IMR-90 (cell line): ENCODE measurements around the gene NXNL2. TPM values are rescaled to one million over a fixed set of nuclear protein-coding genes. Genes with fewer than 3 reads are reported as not detected.

Experiments used
- ATAC-seq: fragments of 200-7000 bp; cut with Tn5 transposase; 2 replicates; pipeline ENCODE4 v1.9.1; 2020; ENCODE audit warnings: low read depth, mild to moderate bottlenecking, moderate library complexity
- Bru-seq: library from RNA; stranded (reverse); fragments of 400-500 nt; gene quantifications from one replicate; lab custom pipeline; 2021; lab: Mats Ljungman, UMichigan
- BruChase-seq, 2 experiments: library from RNA; stranded (reverse); fragments of 400-500 nt; gene quantifications; one replicate each; lab custom pipeline; 2021; lab: Mats Ljungman, UMichigan
- BruUV-seq: library from RNA; stranded (reverse); fragments of 400-500 nt; replicated peaks from 2 replicates; lab custom pipeline; 2021; lab: Mats Ljungman, UMichigan
- CTCF ChIA-PET: fragments of 300-600 bp; formaldehyde crosslinking; extraction: SDS; loops from one replicate; lab custom pipeline; 2021; ENCODE audit warnings: antibody characterized with exemption; lab: Yijun Ruan, JAX
- POLR2A ChIA-PET: fragments of 300-600 bp; sonication (Branson Sonifier 250); formaldehyde crosslinking; loops from one replicate; lab custom pipeline; 2022; ENCODE audit warnings: antibody characterized with exemption; ENCODE audit not compliant: unreplicated experiment; lab: Charles Lee
- DNase-seq: peaks from one replicate; pipeline ENCODE4 v3.0.0; 2013
- H2AFZ ChIP-seq: replicated peaks from 2 replicates; pipeline ENCODE3; 2013; ENCODE audit warnings: low read length, mild to moderate bottlenecking; ENCODE audit not compliant: poor library complexity
- H2AK5ac ChIP-seq: 2 replicates; pipeline ENCODE4 v1.6.1; 2013; ENCODE audit warnings: low read depth, low read length, inconsistent platforms
- H2AK9ac ChIP-seq: replicated peaks from 2 replicates; pipeline ENCODE3; 2013; ENCODE audit warnings: mild to moderate bottlenecking, low read depth, low read length, moderate library complexity; ENCODE audit not compliant: poor library complexity
- H2BK120ac ChIP-seq: 2 replicates; pipeline ENCODE4 v1.6.1; 2013; ENCODE audit warnings: low read depth, low read length, inconsistent platforms
- H2BK15ac ChIP-seq: 3 replicates; pipeline ENCODE4 v1.6.1; 2013; ENCODE audit warnings: low read depth, low read length, inconsistent platforms
- H2BK20ac ChIP-seq: 2 replicates; pipeline ENCODE4 v1.6.1; 2013; ENCODE audit warnings: low read depth, mild to moderate bottlenecking, inconsistent platforms, low read length, moderate library complexity
- H2BK5ac ChIP-seq: 2 replicates; pipeline ENCODE4 v1.6.1; 2013; ENCODE audit warnings: mild to moderate bottlenecking, low read depth, low read length, inconsistent platforms; ENCODE audit not compliant: poor library complexity, severe bottlenecking
- H3K14ac ChIP-seq: replicated peaks from 2 replicates; pipeline ENCODE4 v1.6.1; 2013; ENCODE audit warnings: low read depth, low read length, inconsistent platforms
- H3K18ac ChIP-seq: 2 replicates; pipeline ENCODE4 v1.6.1; 2013; ENCODE audit warnings: low read depth, low read length, control low read depth
- H3K23ac ChIP-seq: 2 replicates; pipeline ENCODE4 v1.6.1; 2013; ENCODE audit warnings: low read depth, low read length, inconsistent platforms
- H3K27ac ChIP-seq: 2 replicates; pipeline ENCODE4 v1.5.1; 2013; ENCODE audit warnings: mild to moderate bottlenecking, control low read depth, low read length; ENCODE audit not compliant: insufficient read depth
- H3K27me3 ChIP-seq: 2 replicates; pipeline ENCODE4 v1.6.1; 2013; ENCODE audit warnings: low read length; ENCODE audit not compliant: control insufficient read depth, insufficient read depth
- H3K36me3 ChIP-seq: 2 replicates; pipeline ENCODE4 v1.6.1; 2013; ENCODE audit warnings: low read length, mixed read lengths; ENCODE audit not compliant: control insufficient read depth, insufficient read depth
- H3K4ac ChIP-seq: 2 replicates; pipeline ENCODE4 v1.6.1; 2013; ENCODE audit warnings: low read depth, low read length, inconsistent platforms
- H3K4me1 ChIP-seq: 2 replicates; pipeline ENCODE4 v1.6.1; 2013; ENCODE audit warnings: low read length, mixed read lengths; ENCODE audit not compliant: control insufficient read depth, insufficient read depth
- H3K4me2 ChIP-seq: 2 replicates; pipeline ENCODE4 v1.6.1; 2013; ENCODE audit warnings: low read depth, mild to moderate bottlenecking, control low read depth, low read length, moderate library complexity
- H3K4me3 ChIP-seq: 2 replicates; pipeline ENCODE4 v1.5.1; 2013; ENCODE audit warnings: low read depth, mild to moderate bottlenecking, control low read depth, low read length, moderate library complexity; ENCODE audit not compliant: insufficient read depth
- H3K56ac ChIP-seq: 2 replicates; pipeline ENCODE4 v1.6.1; 2013; ENCODE audit warnings: low read length, inconsistent platforms; ENCODE audit not compliant: insufficient read depth; ENCODE audit errors: extremely low read depth
- H3K79me1 ChIP-seq, 2 experiments: 2 replicates each; pipeline ENCODE4 v1.6.1; 2013; ENCODE audit warnings: low read length in 2 of 2, inconsistent platforms in 1 of 2, low read depth in 1 of 2
- H3K9ac ChIP-seq: 2 replicates; pipeline ENCODE4 v1.6.1; 2013; ENCODE audit warnings: low read depth, low read length, control low read depth
- H3K9me1 ChIP-seq: 2 replicates; pipeline ENCODE4 v1.6.1; 2013; ENCODE audit warnings: low read length, inconsistent platforms; ENCODE audit not compliant: insufficient read depth
- H3K9me3 ChIP-seq: 2 replicates; pipeline ENCODE4 v1.6.1; 2013; ENCODE audit warnings: low read length; ENCODE audit not compliant: control insufficient read depth, insufficient read depth
- H4K20me1 ChIP-seq: 2 replicates; pipeline ENCODE4 v1.6.1; 2013; ENCODE audit warnings: low read length, inconsistent platforms; ENCODE audit not compliant: insufficient read depth
- H4K5ac ChIP-seq: 2 replicates; pipeline ENCODE4 v1.6.1; 2013; ENCODE audit warnings: mild to moderate bottlenecking, low read depth, low read length, control low read depth
- H4K8ac ChIP-seq, 2 experiments: 2 replicates each; pipeline ENCODE4 v1.6.1; 2013; ENCODE audit warnings: low read depth in 2 of 2, low read length in 2 of 2, control low read depth in 1 of 2, inconsistent platforms in 1 of 2
- H4K91ac ChIP-seq: 2 replicates; pipeline ENCODE4 v1.6.1; 2013; ENCODE audit warnings: low read depth, low read length, inconsistent platforms; ENCODE audit not compliant: insufficient read depth
- BHLHE40 ChIP-seq: fragments of 150-350 bp; IDR thresholded peaks from 2 replicates; pipeline ENCODE4 v1.6.1; 2016; ENCODE audit warnings: mild to moderate bottlenecking, low read depth, low read length
- CHD1 ChIP-seq: IDR thresholded peaks from 2 replicates; pipeline ENCODE4 v1.6.1; 2012; ENCODE audit warnings: low read depth, low read length, improper control_type of control experiment
- MAZ ChIP-seq: IDR thresholded peaks from 2 replicates; pipeline ENCODE4 v1.6.1; 2012; ENCODE audit warnings: low read depth, mild to moderate bottlenecking, low read length, improper control_type of control experiment, moderate library complexity, borderline replicate concordance
- NFE2L2 ChIP-seq: fragments of 150-350 bp; IDR thresholded peaks from 2 replicates; pipeline ENCODE4 v1.6.1; 2016; ENCODE audit warnings: low read depth, mild to moderate bottlenecking, low read length
- RCOR1 ChIP-seq: IDR thresholded peaks from 2 replicates; pipeline ENCODE4 v1.6.1; 2012; ENCODE audit warnings: mild to moderate bottlenecking, low read length, improper control_type of control experiment; ENCODE audit not compliant: insufficient replicate concordance
- RFX5 ChIP-seq: IDR thresholded peaks from 2 replicates; pipeline ENCODE4 v1.8.0; 2012; ENCODE audit warnings: low read depth, mild to moderate bottlenecking, low read length, moderate library complexity
- SMC3 ChIP-seq: fragments of 150-350 bp; IDR thresholded peaks from 2 replicates; pipeline ENCODE4 v1.6.1; 2016; ENCODE audit warnings: low read depth, mild to moderate bottlenecking, antibody characterized with exemption, low read length, moderate library complexity
- WGBS, 2 experiments: methylation state at CpG; one replicate each; pipeline versions ENCODE4 v1.1.5 to v1.1.7; 2013; ENCODE audit warnings: missing lambda C conversion rate in 2 of 2; ENCODE audit not compliant: insufficient read length in 1 of 2; ENCODE audit errors: extremely low coverage in 2 of 2; 5-methylcytosine and 5-hydroxymethylcytosine counted together
- dilution Hi-C: fragments of 300-500 bp; cut with HindIII; formaldehyde crosslinking; loops from one replicate; pipeline ENCODE4 v1.14.3; 2018; ENCODE audit warnings: low sequenced_read_pairs; ENCODE audit not compliant: unreplicated experiment
- in situ Hi-C: fragments of 300-500 bp; cut with MboI; formaldehyde crosslinking; loops from 3 replicates; pipeline ENCODE4 v1.14.3; 2019; ENCODE audit warnings: low sequenced_read_pairs, inconsistent platforms, mixed read lengths
- intact Hi-C: fragments of 100-400 bp; cut with micrococcal nuclease; formaldehyde crosslinking; loops from 2 replicates; pipeline ENCODE4 v1.10.0; 2022
- long read RNA-seq: library from polyadenylated mRNA; unstranded; transcript quantifications from one replicate; pipeline ENCODE4 v2.0.0, GENCODE V29; 2021; ENCODE audit not compliant: unreplicated experiment
- polyA plus RNA-seq, 3 experiments: library from polyadenylated mRNA; depleted of rRNA; stranded (reverse); fragments of >200 nt; gene quantifications; 2 replicates each; pipeline ENCODE4 v1.2.3, GENCODE V29; 2012; ENCODE audit warnings: low replicate concordance in 1 of 3
- total RNA-seq: library from RNA; depleted of rRNA; stranded (reverse); fragments of >200 nt; gene quantifications from 2 replicates; pipeline ENCODE4 v1.2.3, GENCODE V29; 2012; rRNA removed
- TF ChIP-seq, protein P1 (sequence below): conservative IDR thresholded peaks from 2 replicates; pipeline ENCODE4 v1.5.1; 2012; ENCODE audit warnings: mild to moderate bottlenecking, low read depth, low read length, improper control_type of control experiment
- TF ChIP-seq, protein P2 (sequence below): fragments of 150-350 bp; IDR thresholded peaks from 2 replicates; pipeline ENCODE4 v1.6.1; 2017; ENCODE audit warnings: mild to moderate bottlenecking, antibody characterized with exemption, low read length, low read depth
- TF ChIP-seq, protein P3 (sequence below): fragments of 150-350 bp; IDR thresholded peaks from 2 replicates; pipeline ENCODE4 v1.6.1; 2016; ENCODE audit warnings: low read depth, mild to moderate bottlenecking, low read length, moderate library complexity, borderline replicate concordance

Gene NXNL2
- 3.2 and 4.7 TPM in 2 replicates for total RNA-seq
- 6.4 and 9.1 TPM in 2 replicates for polyA plus RNA-seq (2012; rRNA removed)
- 12.3 and 16.6 TPM in 2 replicates for polyA plus RNA-seq (2012; cell fraction: cytosol; rRNA removed)
- polyA plus RNA-seq (2012; cell fraction: nucleus; rRNA removed; ENCODE audit: low replicate concordance): 5.2 and 20.4 TPM in 2 replicates
- Bru-seq, nascent RNA: percentile 63 among the genes with signal in this experiment
- BruChase-seq, experiment 1, labeled RNA remaining after a 6-hour chase: percentile 80 among the genes with signal in this experiment
- BruChase-seq, experiment 2, labeled RNA remaining after a 2-hour chase: percentile 88 among the genes with signal in this experiment
- long read RNA-seq, partial matches to known transcripts: 1 of 3 reads
- long read RNA-seq, other reads (novel, unspliced or antisense): 2 of 3 reads

DNA sequence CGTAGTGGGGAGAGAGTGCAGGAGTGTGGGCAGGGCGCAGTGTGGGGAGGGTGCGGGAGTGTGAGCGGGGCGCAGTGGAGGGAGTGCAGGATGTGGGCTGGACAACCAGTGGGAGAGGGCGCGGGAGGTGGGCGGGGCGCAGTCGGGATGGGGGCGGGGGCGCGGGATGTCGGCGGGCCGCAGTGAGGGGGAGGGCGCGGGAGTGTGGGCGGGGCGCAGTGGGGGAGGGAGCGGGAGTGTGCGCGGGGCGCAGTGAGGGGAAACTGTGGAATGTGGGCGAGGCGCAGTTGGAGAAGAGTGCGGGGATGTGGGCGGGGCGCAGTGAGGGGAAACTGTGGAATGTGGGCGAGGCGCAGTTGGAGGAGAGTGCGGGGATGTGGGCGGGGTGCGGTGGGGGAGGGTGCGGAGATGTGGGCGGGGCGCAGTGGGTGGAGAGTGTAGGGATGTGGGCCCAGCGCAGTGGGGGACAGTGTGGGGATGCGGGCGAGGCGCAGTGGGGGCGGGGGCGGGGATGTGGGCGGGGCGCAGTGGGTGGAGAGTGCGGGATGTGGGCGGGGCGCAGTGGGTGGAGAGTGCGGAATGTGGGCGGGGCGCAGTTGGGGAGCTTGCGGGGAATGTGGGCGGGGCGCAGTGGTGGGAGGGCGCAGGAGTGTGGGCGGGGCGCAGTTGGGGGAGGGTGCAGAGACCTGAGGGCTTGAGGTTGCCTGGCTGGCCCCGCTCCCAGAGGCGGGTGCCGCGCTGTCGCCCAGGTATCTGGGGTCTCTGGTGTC, at the start of gene NXNL2:
Gene NXNL2 (plus strand): TSS at position 723 of the 770 bp plus-strand sequence. CDS start 257 bp downstream, outside the sequence.
- in situ Hi-C loops: no loop called here
- TF ChIP-seq, protein P1, sequence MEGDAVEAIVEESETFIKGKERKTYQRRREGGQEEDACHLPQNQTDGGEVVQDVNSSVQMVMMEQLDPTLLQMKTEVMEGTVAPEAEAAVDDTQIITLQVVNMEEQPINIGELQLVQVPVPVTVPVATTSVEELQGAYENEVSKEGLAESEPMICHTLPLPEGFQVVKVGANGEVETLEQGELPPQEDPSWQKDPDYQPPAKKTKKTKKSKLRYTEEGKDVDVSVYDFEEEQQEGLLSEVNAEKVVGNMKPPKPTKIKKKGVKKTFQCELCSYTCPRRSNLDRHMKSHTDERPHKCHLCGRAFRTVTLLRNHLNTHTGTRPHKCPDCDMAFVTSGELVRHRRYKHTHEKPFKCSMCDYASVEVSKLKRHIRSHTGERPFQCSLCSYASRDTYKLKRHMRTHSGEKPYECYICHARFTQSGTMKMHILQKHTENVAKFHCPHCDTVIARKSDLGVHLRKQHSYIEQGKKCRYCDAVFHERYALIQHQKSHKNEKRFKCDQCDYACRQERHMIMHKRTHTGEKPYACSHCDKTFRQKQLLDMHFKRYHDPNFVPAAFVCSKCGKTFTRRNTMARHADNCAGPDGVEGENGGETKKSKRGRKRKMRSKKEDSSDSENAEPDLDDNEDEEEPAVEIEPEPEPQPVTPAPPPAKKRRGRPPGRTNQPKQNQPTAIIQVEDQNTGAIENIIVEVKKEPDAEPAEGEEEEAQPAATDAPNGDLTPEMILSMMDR: no peak
- no peak for TF ChIP-seq RFX5
- TF ChIP-seq RCOR1: no peak
- no peak; the same call in 1 of the 2 replicates for TF ChIP-seq MAZ
- TF ChIP-seq CHD1: no peak
- TF ChIP-seq, protein P2, sequence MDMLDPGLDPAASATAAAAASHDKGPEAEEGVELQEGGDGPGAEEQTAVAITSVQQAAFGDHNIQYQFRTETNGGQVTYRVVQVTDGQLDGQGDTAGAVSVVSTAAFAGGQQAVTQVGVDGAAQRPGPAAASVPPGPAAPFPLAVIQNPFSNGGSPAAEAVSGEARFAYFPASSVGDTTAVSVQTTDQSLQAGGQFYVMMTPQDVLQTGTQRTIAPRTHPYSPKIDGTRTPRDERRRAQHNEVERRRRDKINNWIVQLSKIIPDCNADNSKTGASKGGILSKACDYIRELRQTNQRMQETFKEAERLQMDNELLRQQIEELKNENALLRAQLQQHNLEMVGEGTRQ: no peak
- no peak for TF ChIP-seq BHLHE40
- TF ChIP-seq, protein P3, sequence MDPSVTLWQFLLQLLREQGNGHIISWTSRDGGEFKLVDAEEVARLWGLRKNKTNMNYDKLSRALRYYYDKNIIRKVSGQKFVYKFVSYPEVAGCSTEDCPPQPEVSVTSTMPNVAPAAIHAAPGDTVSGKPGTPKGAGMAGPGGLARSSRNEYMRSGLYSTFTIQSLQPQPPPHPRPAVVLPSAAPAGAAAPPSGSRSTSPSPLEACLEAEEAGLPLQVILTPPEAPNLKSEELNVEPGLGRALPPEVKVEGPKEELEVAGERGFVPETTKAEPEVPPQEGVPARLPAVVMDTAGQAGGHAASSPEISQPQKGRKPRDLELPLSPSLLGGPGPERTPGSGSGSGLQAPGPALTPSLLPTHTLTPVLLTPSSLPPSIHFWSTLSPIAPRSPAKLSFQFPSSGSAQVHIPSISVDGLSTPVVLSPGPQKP: no peak
- no peak for TF ChIP-seq SMC3
- no peak for TF ChIP-seq NFE2L2

More for the DNA sequence above, at the start of gene NXNL2:
- Histone ChIP-seq H2AK9ac (peak within 1 kb of the TSS; percentile 98), H3K56ac (peak within 1 kb of the TSS; percentile 85), H4K8ac (peak within 1 kb of the TSS; percentile 89 to 92), H3K9ac (peak within 1 kb of the TSS; percentile 88), H3K27me3 (no peaks in the 10 kb centered on the region), H3K79me1 (peaks cover 30 to 71% of the 10 kb centered on the region in 2 experiments), H2AFZ (peak within 1 kb of the TSS; percentile 90), H3K23ac (peak within 1 kb of the TSS; percentile 84), H2BK120ac (peak within 1 kb of the TSS; percentile 83), H2AK5ac (peak within 1 kb of the TSS; percentile 96), H3K14ac (peak within 1 kb of the TSS; percentile 69), H2BK5ac (peak within 1 kb of the TSS; percentile 87), H3K4ac (peak within 1 kb of the TSS; percentile 89), H3K18ac (peak within 1 kb of the TSS; percentile 87; the same call in 1 of the 2 replicates), H3K4me2 (peak within 1 kb of the TSS; percentile 94), H3K4me3 (peak within 1 kb of the TSS; percentile 95), H4K5ac (peak within 1 kb of the TSS; percentile 92), H4K20me1 (peaks cover 14% of the 10 kb centered on the region; the same call in 1 of the 2 replicates), H2BK15ac (peak within 1 kb of the TSS; percentile 66; the same call in 2 of the 3 replicates), H3K27ac (peak within 1 kb of the TSS; percentile 91), H4K91ac (peak within 1 kb of the TSS; percentile 90), H3K9me3 (no peaks in the 10 kb centered on the region), H2BK20ac (peak within 1 kb of the TSS; percentile 51), H3K9me1 (peaks cover 26% of the 10 kb centered on the region), H3K36me3 (no peaks in the 10 kb centered on the region), H3K4me1 (peaks cover 29% of the 10 kb centered on the region)
- WGBS, 2 experiments: 0% methylated on average over 17 of the region's 62 CpGs; no CpG with 5 or more reads in 1 of the 2 experiments
- ATAC-seq (peak; percentile 73), DNase-seq (peak; percentile 82)
- intact Hi-C loops: loop anchor here (1.0 kb wide), 1 partner anchor 145 kb away; no protein-coding TSS in a partner anchor
- no TSS peak for BruUV-seq
- CTCF ChIA-PET: interaction anchor here (0.7 kb wide), 1 partner anchor 147 kb away, joined by 3 read pairs; no protein-coding TSS in a partner anchor
- dilution Hi-C loops: no loop called here
- POLR2A ChIA-PET: interaction anchor here (0.6 kb wide), 1 partner anchor 11 kb away, joined by 12 read pairs; no protein-coding TSS in a partner anchor
